Fibroblast of lung (primary cell): ENCODE results near the gene CPN1. TPM values are rescaled to one million over a fixed set of nuclear protein-coding genes. Genes with fewer than 3 reads are reported as not detected.
"Not testable (repeated sequence)": the region's sequence is repeated elsewhere in the genome, so short reads cannot be mapped to it uniquely, and the experiment has no call there.

ENCODE experiments used
- DNase-seq, 2 donors: peaks; one replicate each; pipeline versions ENCODE4 v3.0.0 to v3.0.0-alpha.2; 2010; ENCODE audit warnings: low read depth in 2 of 2
- H2AFZ ChIP-seq: 2 replicates; pipeline ENCODE4 v1.5.1; 2012; ENCODE audit warnings: low read length, control low read depth, inconsistent platforms
- H3K27ac ChIP-seq: 2 replicates; pipeline ENCODE4 v1.5.1; 2011; ENCODE audit warnings: low read length, control low read depth; ENCODE audit not compliant: insufficient read depth
- H3K27me3 ChIP-seq: 2 replicates; pipeline ENCODE4 v1.5.1; 2011; ENCODE audit warnings: mild to moderate bottlenecking, low read length; ENCODE audit not compliant: control insufficient read depth, insufficient read depth
- H3K36me3 ChIP-seq: 2 replicates; pipeline ENCODE4 v1.5.1; 2011; ENCODE audit warnings: low read length; ENCODE audit not compliant: control insufficient read depth, insufficient read depth
- H3K4me1 ChIP-seq: 2 replicates; pipeline ENCODE4 v1.5.1; 2011; ENCODE audit warnings: low read length; ENCODE audit not compliant: control insufficient read depth, insufficient read depth; ENCODE audit errors: extremely low read depth
- H3K4me2 ChIP-seq: 2 replicates; pipeline ENCODE4 v1.5.1; 2011; ENCODE audit warnings: low read length, control low read depth; ENCODE audit not compliant: insufficient read depth; ENCODE audit errors: extremely low read depth
- H3K4me3 ChIP-seq, 4 experiments: fragments of 200-600 bp in 1 of 4; sonication (generic) in 1 of 4; replicated peaks in 1 of 4; 2 replicates each; pipeline ENCODE4 v1.5.1; 2011 to 2016; ENCODE audit warnings: low read length in 4 of 4, low read depth in 3 of 4, mild to moderate bottlenecking in 3 of 4, control low read depth in 2 of 4, inconsistent platforms in 1 of 4, mixed read lengths in 1 of 4; ENCODE audit not compliant: insufficient read depth in 1 of 4; ENCODE audit errors: control extremely low read depth in 1 of 4
- H3K79me2 ChIP-seq: 2 replicates; pipeline ENCODE4 v1.5.1; 2012; ENCODE audit warnings: mild to moderate bottlenecking, low read length, inconsistent platforms; ENCODE audit not compliant: control insufficient read depth, insufficient read depth
- H3K9ac ChIP-seq: 2 replicates; pipeline ENCODE4 v1.5.1; 2011; ENCODE audit warnings: mild to moderate bottlenecking, low read length, control low read depth; ENCODE audit not compliant: insufficient read depth
- H3K9me3 ChIP-seq: 2 replicates; pipeline ENCODE4 v1.5.1; 2012; ENCODE audit warnings: low read depth, low read length; ENCODE audit not compliant: control insufficient read depth, insufficient read depth
- H4K20me1 ChIP-seq: 2 replicates; pipeline ENCODE4 v1.5.1; 2011; ENCODE audit warnings: low read length; ENCODE audit not compliant: control insufficient read depth, insufficient read depth; ENCODE audit errors: extremely low read depth
- EZH2 ChIP-seq: IDR thresholded peaks from 2 replicates; pipeline ENCODE4 v1.5.1; 2012; ENCODE audit warnings: low read length, control low read depth, mild to moderate bottlenecking; ENCODE audit errors: missing control alignments
- polyA plus RNA-seq, 2 donors: library from polyadenylated mRNA; depleted of rRNA in 1 of 2; stranded (reverse) in 1 of 2; unstranded in 1 of 2; fragments of >200 nt; gene quantifications; 2 replicates each; pipeline ENCODE4 v1.2.1, GENCODE V29; 2011 to 2012; ENCODE audit warnings: missing spikeins in 1 of 2
- total RNA-seq: library from RNA; depleted of rRNA; stranded (reverse); fragments of >200 nt; gene quantifications from 2 replicates; pipeline ENCODE4 v1.2.1, GENCODE V29; 2014
- TF ChIP-seq, protein P1 (sequence below), 2 donors: IDR thresholded peaks in 1 of 2; conservative IDR thresholded peaks in 1 of 2; 1 replicate in 1 of 2; 2 replicates in 1 of 2; pipeline ENCODE4 v1.5.1; 2011 to 2012; ENCODE audit warnings: low read length in 2 of 2, control low read depth in 1 of 2, inconsistent platforms in 1 of 2, low read depth in 1 of 2, mild to moderate bottlenecking in 1 of 2

Gene CPN1
- total and polyA plus RNA-seq, 2 donors (not counting 1 experiment from before 2014, with no cell fraction given), result not detected

DNA sequence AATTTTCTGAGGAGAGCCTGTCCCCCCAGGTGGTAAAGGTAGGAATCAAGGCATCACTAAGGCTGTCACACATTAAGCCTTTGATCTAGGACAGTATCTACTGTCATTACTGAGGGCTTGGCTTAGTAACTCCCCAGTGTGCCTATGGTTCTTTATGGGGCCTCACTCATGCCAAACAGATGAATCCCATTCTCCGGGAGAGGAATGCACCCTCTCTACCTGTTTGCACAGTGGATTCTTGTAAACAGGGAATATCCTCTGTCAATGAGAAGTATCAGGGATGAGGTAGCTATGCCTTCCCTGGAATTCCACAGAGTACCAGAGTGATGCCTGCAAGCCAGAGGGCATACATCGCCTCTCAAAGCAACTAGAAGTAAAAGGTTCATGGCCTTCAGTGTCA is 3.9 kb upstream of the CPN1 start:
- H3K4me3 ChIP-seq, result no peak overlapping the region
- no peaks in the 10 kb centered on the region for H3K79me2 ChIP-seq
- no peaks in the 10 kb centered on the region for H3K36me3 ChIP-seq
- H3K27me3 ChIP-seq, result no peaks in the 10 kb centered on the region
- H3K4me1 ChIP-seq, result no peaks in the 10 kb centered on the region
- H3K27ac ChIP-seq, result no peak overlapping the region
- H4K20me1 ChIP-seq, result no peaks in the 10 kb centered on the region
- H2AFZ ChIP-seq, result no peak overlapping the region
- no peak for DNase-seq
- H3K9me3 ChIP-seq, result no peaks in the 10 kb centered on the region
- no peak overlapping the region for H3K4me2 ChIP-seq
- no peak overlapping the region for H3K9ac ChIP-seq
- TF ChIP-seq, protein P1, sequence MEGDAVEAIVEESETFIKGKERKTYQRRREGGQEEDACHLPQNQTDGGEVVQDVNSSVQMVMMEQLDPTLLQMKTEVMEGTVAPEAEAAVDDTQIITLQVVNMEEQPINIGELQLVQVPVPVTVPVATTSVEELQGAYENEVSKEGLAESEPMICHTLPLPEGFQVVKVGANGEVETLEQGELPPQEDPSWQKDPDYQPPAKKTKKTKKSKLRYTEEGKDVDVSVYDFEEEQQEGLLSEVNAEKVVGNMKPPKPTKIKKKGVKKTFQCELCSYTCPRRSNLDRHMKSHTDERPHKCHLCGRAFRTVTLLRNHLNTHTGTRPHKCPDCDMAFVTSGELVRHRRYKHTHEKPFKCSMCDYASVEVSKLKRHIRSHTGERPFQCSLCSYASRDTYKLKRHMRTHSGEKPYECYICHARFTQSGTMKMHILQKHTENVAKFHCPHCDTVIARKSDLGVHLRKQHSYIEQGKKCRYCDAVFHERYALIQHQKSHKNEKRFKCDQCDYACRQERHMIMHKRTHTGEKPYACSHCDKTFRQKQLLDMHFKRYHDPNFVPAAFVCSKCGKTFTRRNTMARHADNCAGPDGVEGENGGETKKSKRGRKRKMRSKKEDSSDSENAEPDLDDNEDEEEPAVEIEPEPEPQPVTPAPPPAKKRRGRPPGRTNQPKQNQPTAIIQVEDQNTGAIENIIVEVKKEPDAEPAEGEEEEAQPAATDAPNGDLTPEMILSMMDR (conservative IDR thresholded peaks at IDR 0.05 in 1 of 2, IDR thresholded peaks at IDR 0.05 in 1 of 2; ENCODE audit: low read depth in 1 of 2, low read length in 2 of 2), result no peak
- TF ChIP-seq EZH2, result no peak

DNA sequence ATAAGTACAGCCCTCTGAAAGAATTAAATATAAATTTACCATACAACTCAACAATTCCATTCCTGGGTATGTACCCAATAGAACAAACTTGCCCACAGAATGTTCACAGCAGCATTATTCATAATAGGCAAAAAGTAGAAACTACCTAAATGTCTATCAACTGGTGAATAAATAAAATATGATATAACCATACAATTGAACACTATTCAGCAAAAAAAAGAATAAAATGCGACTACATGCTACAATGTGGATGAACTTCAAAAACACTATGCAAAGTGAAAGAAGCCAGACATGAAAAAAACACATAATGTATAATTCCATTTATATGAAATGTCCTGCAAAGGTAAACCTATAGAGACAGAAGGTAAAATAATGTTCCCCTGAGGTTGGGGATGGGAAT is 2.0 kb upstream of the CPN1 start:
- no peak overlapping the region for H3K27ac ChIP-seq
- no peaks in the 10 kb centered on the region for H3K9me3 ChIP-seq
- no peak for DNase-seq
- no peak overlapping the region for H3K4me3 ChIP-seq
- H3K4me1 ChIP-seq, result no peaks in the 10 kb centered on the region
- no peak for TF ChIP-seq EZH2
- TF ChIP-seq, protein P1 (conservative IDR thresholded peaks at IDR 0.05 in 1 of 2, IDR thresholded peaks at IDR 0.05 in 1 of 2; ENCODE audit: low read depth in 1 of 2, low read length in 2 of 2), result no peak
- no peaks in the 10 kb centered on the region for H3K27me3 ChIP-seq
- H3K36me3 ChIP-seq, result no peaks in the 10 kb centered on the region
- H3K4me2 ChIP-seq, result no peak overlapping the region
- no peak overlapping the region for H3K9ac ChIP-seq
- H4K20me1 ChIP-seq, result no peaks in the 10 kb centered on the region
- H2AFZ ChIP-seq, result no peak overlapping the region
- no peaks in the 10 kb centered on the region for H3K79me2 ChIP-seq

DNA sequence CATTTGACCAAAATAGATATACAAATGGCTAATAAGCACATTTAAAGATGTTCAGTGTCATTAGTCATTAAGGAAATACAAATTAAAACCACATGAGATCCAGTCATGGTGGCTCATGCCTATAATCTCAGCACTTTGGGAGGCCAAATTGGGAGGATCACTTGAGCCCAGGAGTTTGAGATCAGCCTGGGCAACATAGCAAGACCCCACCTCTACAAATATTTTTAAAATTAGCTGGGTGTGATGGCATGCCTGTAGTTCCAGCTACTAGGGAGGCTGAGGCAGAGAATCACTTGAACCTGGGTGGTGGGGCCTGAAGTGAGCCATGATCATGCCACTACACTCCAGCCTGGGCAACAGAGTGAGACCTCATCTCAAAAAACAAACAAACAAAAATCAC is 607 bp upstream of the CPN1 start:
- H3K9me3 ChIP-seq, DNase-seq, H3K4me3 ChIP-seq, H3K27ac ChIP-seq, H3K9ac ChIP-seq, H4K20me1 ChIP-seq, H3K4me2 ChIP-seq, H3K36me3 ChIP-seq, H3K4me1 ChIP-seq, H2AFZ ChIP-seq, H3K79me2 ChIP-seq, H3K27me3 ChIP-seq: not testable (repeated sequence)

DNA sequence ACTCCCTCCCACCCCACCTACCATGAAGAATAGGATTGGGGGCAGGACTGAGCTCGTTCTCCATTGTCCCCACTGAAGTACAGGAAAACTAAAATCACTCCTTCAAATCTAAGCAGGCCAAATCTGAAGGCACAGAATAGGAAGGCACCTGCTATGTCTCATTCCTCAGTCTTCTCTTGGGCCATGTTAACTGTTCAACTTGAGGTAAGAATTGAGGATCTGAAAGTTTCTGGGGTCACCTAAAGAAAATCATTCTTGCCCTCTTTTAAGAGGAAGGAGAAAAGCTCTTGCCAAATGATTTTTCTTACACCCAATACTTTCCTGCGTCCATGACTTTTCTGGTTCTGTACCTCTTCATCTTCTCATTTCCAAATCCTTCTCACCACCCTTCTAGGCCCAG is 4.9 kb downstream of the CPN1 start:
- no peak overlapping the region for H3K4me3 ChIP-seq
- H3K4me1 ChIP-seq, result no peaks in the 10 kb centered on the region
- DNase-seq, result no peak
- no peak overlapping the region for H3K9ac ChIP-seq
- no peak overlapping the region for H3K4me2 ChIP-seq
- H4K20me1 ChIP-seq, result no peaks in the 10 kb centered on the region
- no peak for TF ChIP-seq EZH2
- TF ChIP-seq, protein P1 (conservative IDR thresholded peaks at IDR 0.05 in 1 of 2, IDR thresholded peaks at IDR 0.05 in 1 of 2; ENCODE audit: low read depth in 1 of 2, low read length in 2 of 2), result no peak
- H3K27me3 ChIP-seq, result peaks cover 4% of the 10 kb centered on the region
- H3K27ac ChIP-seq, result no peak overlapping the region
- no peaks in the 10 kb centered on the region for H3K79me2 ChIP-seq
- no peaks in the 10 kb centered on the region for H3K9me3 ChIP-seq
- H2AFZ ChIP-seq, result no peak overlapping the region
- H3K36me3 ChIP-seq, result no peaks in the 10 kb centered on the region
